Heart right ventricle (tissue), 16 donors: Measurements from ENCODE around the gene FBXO34. TPM values are rescaled to one million over a fixed set of nuclear protein-coding genes. Genes with fewer than 3 reads are reported as not detected.

Experiments
- ATAC-seq, 8 donors: fragments of 200-7000 bp; cut with Tn5 transposase; one replicate each; pipeline ENCODE4 v1.9.1; 2020; ENCODE audit warnings: mild to moderate bottlenecking in 8 of 8, moderate library complexity in 8 of 8, moderate number of reproducible peaks in 1 of 8
- DNase-seq, 2 donors: peaks; one replicate each; pipeline ENCODE4 v3.0.0-alpha.2; 2020
- H3K27ac ChIP-seq, 10 donors: fragments of 200-600 bp; sonication (generic) in 2 of 10; one replicate each; pipeline versions ENCODE4 v1.5.0 to v1.8.0; 2020 to 2022; ENCODE audit warnings: mild to moderate bottlenecking in 3 of 10
- H3K27me3 ChIP-seq, 7 donors: fragments of 200-600 bp; one replicate each; pipeline ENCODE4 v1.8.0; 2021 to 2022; ENCODE audit warnings: mild to moderate bottlenecking in 2 of 7
- H3K36me3 ChIP-seq, 9 donors: fragments of 200-600 bp; sonication (generic) in 1 of 9; one replicate each; pipeline versions ENCODE4 v1.5.0 to v1.8.0; 2020 to 2022; ENCODE audit warnings: mild to moderate bottlenecking in 2 of 9
- H3K4me1 ChIP-seq, 9 donors: fragments of 200-600 bp; sonication (generic) in 1 of 9; one replicate each; pipeline versions ENCODE4 v1.5.0 to v1.8.0; 2020 to 2022; ENCODE audit warnings: mild to moderate bottlenecking in 4 of 9
- H3K4me3 ChIP-seq, 10 donors: fragments of 200-600 bp; sonication (generic) in 2 of 10; one replicate each; pipeline versions ENCODE4 v1.5.0 to v1.8.0; 2020 to 2022; ENCODE audit warnings: mild to moderate bottlenecking in 7 of 10, moderate library complexity in 2 of 10
- H3K9me3 ChIP-seq, 11 donors: fragments of 200-600 bp in 10 of 11; sonication (generic) in 2 of 11; one replicate each; pipeline versions ENCODE4 v1.5.0 to v1.8.0; 2013 to 2022; ENCODE audit warnings: mild to moderate bottlenecking in 2 of 11, control low read depth in 1 of 11, moderate library complexity in 1 of 11
- WGBS, 2 donors: extraction: QIAGEN DNeasy Blood & Tissue Kit; methylation state at CpG; one replicate each; pipeline ENCODE4 v1.1.7; 2013; ENCODE audit warnings: inconsistent platforms in 1 of 2; 5-methylcytosine and 5-hydroxymethylcytosine counted together
- intact Hi-C, 10 donors: fragments of 100-400 bp; cut with DNase I; formaldehyde crosslinking; loops; one replicate each; pipeline versions ENCODE4 v1.11.1 to v1.14.2; 2022
- polyA plus RNA-seq, 2 donors: library from polyadenylated mRNA; stranded (reverse); fragments of 200-250 nt; gene quantifications; one replicate each; pipeline ENCODE4 v1.2.3, GENCODE V29; 2013
- total RNA-seq, 10 donors: library from RNA; stranded (reverse); fragmentation: NEBNext Ultra II Directional in 3 of 10; extraction: Animal tissue kit (Norgen Biotek cat#: 25700) in 3 of 10; gene quantifications; one replicate each; pipeline versions ENCODE4 v1.2.1 to v1.2.4, GENCODE V29; 2021 to 2023
- TF ChIP-seq, protein P1 (sequence below), 9 donors: fragments of 200-600 bp; sonication (generic) in 2 of 9; IDR thresholded peaks; one replicate each; pipeline versions ENCODE4 v1.5.0 to v1.8.0; 2021 to 2022; ENCODE audit warnings: antibody characterized with exemption in 9 of 9, mild to moderate bottlenecking in 5 of 9, moderate library complexity in 1 of 9
- donor health status: Arrhythmogenic right ventricular cardiomyopathy.
- donor health status: ischemic (EF 13 %, LVEDD 7.1; RV severe dilation, severe dysfunction).
- donor health status: healthy with polysubstance abuse.
- donor health status: DM: no; HTN: yes; CAD: no.
- donor health status: DM: no; HTN: no; CAD: no.
- donor health status: ischemic (EF 25% LVEDD 6.9; RV normal size, moderate dysfunction).
- donor health status: ischemic (EF 25% LVEDD 5.7; RV mildly dilated, moderate dysfunction).
- donor health status: healthy.
- donor health status: DM: yes; HTN: yes; CAD: no.
- donor health status: Ischemic cardiomyopathy.
- donor health status: ischemic (EF 35%, LVEDD 5.7; RV mildly dilated, moderate dysfunction).
- donor health status: nonischemic (EF 11% LVEDD 7.7; RV severe dilation, severe dysfunction).
- donor health status: DM: yes; HTN: yes; CAD: no.
- donor health status: PGD.
- donor health status: ischemic (EF 29% LVEDD 5.4; RV normal size, mild dysfunction).
- donor health status: nonischemic (EF 23%, LVEDD 6.1; RV moderate dilation, normal function).

The FBXO34 gene
- total and polyA plus RNA-seq, 12 donors, result 8.9 to 26.2 (median 20.8) TPM

GRCh38 chr14:55398679-55399078, 127.5 kb downstream of the FBXO34 start:
- intact Hi-C loops, result no loop called here
- Histone ChIP-seq H3K27me3 (no peaks in the 10 kb centered on the region), H3K9me3 (no peaks in the 10 kb centered on the region), H3K4me1 (peaks cover 0 to 30% (median 26%) of the 10 kb centered on the region in 9 donors), H3K36me3 (peaks cover 0 to 34% (median 5%) of the 10 kb centered on the region in 9 donors), H3K27ac (peak overlapping the region in 7 of 10 donors; percentile 15 to 60 (median 36)), H3K4me3 (no peak overlapping the region)
- TF ChIP-seq, protein P1, sequence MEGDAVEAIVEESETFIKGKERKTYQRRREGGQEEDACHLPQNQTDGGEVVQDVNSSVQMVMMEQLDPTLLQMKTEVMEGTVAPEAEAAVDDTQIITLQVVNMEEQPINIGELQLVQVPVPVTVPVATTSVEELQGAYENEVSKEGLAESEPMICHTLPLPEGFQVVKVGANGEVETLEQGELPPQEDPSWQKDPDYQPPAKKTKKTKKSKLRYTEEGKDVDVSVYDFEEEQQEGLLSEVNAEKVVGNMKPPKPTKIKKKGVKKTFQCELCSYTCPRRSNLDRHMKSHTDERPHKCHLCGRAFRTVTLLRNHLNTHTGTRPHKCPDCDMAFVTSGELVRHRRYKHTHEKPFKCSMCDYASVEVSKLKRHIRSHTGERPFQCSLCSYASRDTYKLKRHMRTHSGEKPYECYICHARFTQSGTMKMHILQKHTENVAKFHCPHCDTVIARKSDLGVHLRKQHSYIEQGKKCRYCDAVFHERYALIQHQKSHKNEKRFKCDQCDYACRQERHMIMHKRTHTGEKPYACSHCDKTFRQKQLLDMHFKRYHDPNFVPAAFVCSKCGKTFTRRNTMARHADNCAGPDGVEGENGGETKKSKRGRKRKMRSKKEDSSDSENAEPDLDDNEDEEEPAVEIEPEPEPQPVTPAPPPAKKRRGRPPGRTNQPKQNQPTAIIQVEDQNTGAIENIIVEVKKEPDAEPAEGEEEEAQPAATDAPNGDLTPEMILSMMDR (IDR thresholded peaks at IDR 0.05), result no peak
- 66 to 71% methylated on average over 5 of the region's 5 CpGs for WGBS, 2 donors
- ATAC-seq, result peak; percentile 75 to 95 (median 92)
- peak in 1 of 2 donors; percentile 36 for DNase-seq

DNA sequence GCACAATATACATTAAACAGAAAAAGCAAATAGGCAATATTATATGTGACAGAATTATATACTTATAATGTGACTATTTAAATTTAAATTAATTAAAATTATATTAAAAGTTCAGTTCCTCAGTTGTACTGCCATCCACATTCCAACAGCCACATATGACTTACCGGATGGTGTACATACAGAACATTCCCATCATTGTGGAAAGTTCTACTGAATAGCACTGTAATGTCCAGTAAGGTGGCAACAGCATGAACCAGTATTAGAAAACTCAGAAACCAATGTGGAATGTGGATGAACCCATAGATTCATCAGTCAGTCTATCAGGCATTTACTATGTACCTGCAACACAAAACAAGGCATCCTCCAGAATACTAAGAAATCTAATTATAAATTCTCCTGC, 128.0 kb downstream of the FBXO34 start:
- Histone ChIP-seq H3K36me3 (peaks cover 0 to 30% (median 5%) of the 10 kb centered on the region in 9 donors), H3K27ac (peak overlapping the region in 6 of 10 donors; percentile 5 to 60 (median 38)), H3K27me3 (no peaks in the 10 kb centered on the region), H3K4me3 (no peak overlapping the region), H3K4me1 (peaks cover 0 to 35% (median 27%) of the 10 kb centered on the region in 9 donors), H3K9me3 (no peaks in the 10 kb centered on the region)
- intact Hi-C loops, result no loop called here
- no peak for DNase-seq
- TF ChIP-seq, protein P1 (IDR thresholded peaks at IDR 0.05), result no peak
- peak in 1 of 8 donors; percentile 58 for ATAC-seq
- WGBS, 2 donors, result 71 to 84% methylated on average over 1 of the region's 1 CpG

- intact Hi-C loops, result no loop called here
- peak in 2 of 8 donors; percentile 28 to 38 for ATAC-seq
- peaks cover 0 to 23% (median 1%) of the 10 kb centered on the region in 9 donors for H3K36me3 ChIP-seq
- no peak for DNase-seq
- no peaks in the 10 kb centered on the region for H3K27me3 ChIP-seq
- peaks cover 0 to 41% (median 28%) of the 10 kb centered on the region in 9 donors for H3K4me1 ChIP-seq
- WGBS, 2 donors, result 44 to 55% methylated on average over 2 of the region's 2 CpGs
- peak overlapping the region in 6 of 10 donors; percentile 5 to 60 (median 38) for H3K27ac ChIP-seq
- TF ChIP-seq, protein P1 (IDR thresholded peaks at IDR 0.05), result no peak
- no peak overlapping the region for H3K4me3 ChIP-seq
- H3K9me3 ChIP-seq, result no peaks in the 10 kb centered on the region
These were observed 128.6 kb downstream of the FBXO34 start for GRCh38 chr14:55399852-55400251.

GRCh38 chr14:55401751-55402150, 130.5 kb downstream of the FBXO34 start:
- Histone ChIP-seq H3K4me1 (peaks cover 0 to 45% (median 28%) of the 10 kb centered on the region in 9 donors), H3K36me3 (peaks cover 0 to 7% (median 0%) of the 10 kb centered on the region in 9 donors), H3K4me3 (no peak overlapping the region), H3K27me3 (no peaks in the 10 kb centered on the region), H3K9me3 (no peaks in the 10 kb centered on the region), H3K27ac (no peak overlapping the region)
- WGBS, 2 donors, result 80 to 89% methylated on average over 6 of the region's 6 CpGs
- intact Hi-C loops, result no loop called here
- TF ChIP-seq, protein P1 (IDR thresholded peaks at IDR 0.05), result no peak
- DNase-seq (no peak), ATAC-seq (peak in 1 of 8 donors; percentile 18)

Other genes with a start within 250 kb of the FBXO34 start
- 1 to 10 TPM in 9 of 10 donors, under 1 TPM in 1; 0.93 to 2.7 (median 2.1) TPM for gene WDHD1, start 244.3 kb upstream of the FBXO34 start, total RNA-seq
- under 1 TPM; 0.59 to 0.75 TPM for gene WDHD1, start 244.3 kb upstream of the FBXO34 start, polyA plus RNA-seq
- gene SOCS4, start 244.2 kb upstream of the FBXO34 start, total RNA-seq, result 10 to 100 TPM; 12.2 to 24.2 (median 17.4) TPM
- gene SOCS4, start 244.2 kb upstream of the FBXO34 start, polyA plus RNA-seq, result 1 to 10 TPM; 4.7 to 5.9 TPM
- 100 to 1,000 TPM in 1 of 10 donors, 10 to 100 TPM in 9; 58.6 to 105 (median 78.4) TPM for gene MAPK1IP1L, start 219.8 kb upstream of the FBXO34 start, total RNA-seq
- gene MAPK1IP1L, start 219.8 kb upstream of the FBXO34 start, polyA plus RNA-seq, result 10 to 100 TPM; 23.6 to 38.6 TPM
- gene LGALS3, start 142.2 kb upstream of the FBXO34 start, total RNA-seq, result 100 to 1,000 TPM; 119 to 302 (median 168) TPM
- 100 to 1,000 TPM; 288 to 308 TPM for gene LGALS3, start 142.2 kb upstream of the FBXO34 start, polyA plus RNA-seq
- 1 to 10 TPM in 1 of 10 donors, under 1 TPM in 4, not detected in 5; 0.07 to 5.1 (median 0.49) TPM for gene DLGAP5, start 79.8 kb upstream of the FBXO34 start, total RNA-seq
- gene DLGAP5, start 79.8 kb upstream of the FBXO34 start, polyA plus RNA-seq, result under 1 TPM; 0.07 to 0.22 TPM
- 10 to 100 TPM in 9 of 10 donors, 1 to 10 TPM in 1; 8.9 to 18.1 (median 15.3) TPM for gene ATG14, start 140.4 kb downstream of the FBXO34 start, total RNA-seq
- 10 to 100 TPM in 1 of 2 donors, 1 to 10 TPM in 1; 3.5 to 21.9 TPM for gene ATG14, start 140.4 kb downstream of the FBXO34 start, polyA plus RNA-seq
- not detected for gene TBPL2, start 169.2 kb downstream of the FBXO34 start, total RNA-seq
- gene TBPL2, start 169.2 kb downstream of the FBXO34 start, polyA plus RNA-seq, result not detected